ENCODE measurements around the gene GRB14. TPM values are rescaled to one million over a fixed set of nuclear protein-coding genes. Genes with fewer than 3 reads are reported as not detected.

GRB14 gene
- total and polyA plus RNA-seq, 7 donors = 0.74 to 30.0 (median 4.8) TPM

- intact Hi-C loops (cut with DNase I) = loop anchor here in 1 of 2 donors (10.0 kb wide), 1 partner anchor 91 kb away; no protein-coding TSS in a partner anchor
Measured at GRCh38 chr2:164655750-164656149, 34.5 kb upstream of the GRB14 start.

GRCh38 chr2:164655336-164655735 lies 34.1 kb upstream of the GRB14 start:
- Histone ChIP-seq H3K36me3 (ENCODE audit: insufficient read depth in 1 of 2, low read depth in 1 of 2) (no peaks in the 10 kb centered on the region), H3K9me3 (peaks cover 9% of the 10 kb centered on the region), H3K27me3 (ENCODE audit: insufficient read depth in 3 of 3, low read length in 2 of 3) (no peaks in the 10 kb centered on the region), H3K27ac (no peak overlapping the region), H3K4me1 (no peaks in the 10 kb centered on the region), H3K4me3 (no peak overlapping the region)
- DNase-seq (no peak), ATAC-seq (no peak)
- no peak for TF ChIP-seq CTCF (IDR thresholded peaks at IDR 0.05)
- intact Hi-C loops (cut with DNase I) = loop anchor here in 1 of 2 donors (10.0 kb wide), 1 partner anchor 91 kb away; no protein-coding TSS in a partner anchor

More at GRCh38 chr2:164655750-164656149, 34.5 kb upstream of the GRB14 start:
- WGBS, 3 donors = 77 to 83% (median 81%) methylated on average over 2 of the region's 2 CpGs
- DNase-seq = no peak
- peaks cover 9% of the 10 kb centered on the region for H3K9me3 ChIP-seq
- H3K4me3 ChIP-seq = no peak overlapping the region
- no peak overlapping the region for H3K27ac ChIP-seq
- H3K36me3 ChIP-seq (ENCODE audit: insufficient read depth in 1 of 2, low read depth in 1 of 2) = no peaks in the 10 kb centered on the region
- ATAC-seq = no peak
- no peak for TF ChIP-seq CTCF (IDR thresholded peaks at IDR 0.05)
- no peaks in the 10 kb centered on the region for H3K27me3 ChIP-seq (ENCODE audit: insufficient read depth in 3 of 3, low read length in 2 of 3)
- no peaks in the 10 kb centered on the region for H3K4me1 ChIP-seq

- no peak for DNase-seq
- WGBS, 3 donors = 52 to 77% (median 61%) methylated on average over 1 of the region's 1 CpG
- Histone ChIP-seq H3K4me3 (no peak overlapping the region), H3K4me1 (no peaks in the 10 kb centered on the region), H3K27ac (no peak overlapping the region), H3K9me3 (peaks cover 37% of the 10 kb centered on the region), H3K36me3 (ENCODE audit: insufficient read depth in 1 of 2, low read depth in 1 of 2) (no peaks in the 10 kb centered on the region), H3K27me3 (ENCODE audit: insufficient read depth in 3 of 3, low read length in 2 of 3) (no peaks in the 10 kb centered on the region)
- intact Hi-C loops (cut with DNase I) = loop anchor here in 1 of 2 donors (10.0 kb wide), 1 partner anchor 87 kb away; no protein-coding TSS in a partner anchor
- no peak for TF ChIP-seq CTCF (IDR thresholded peaks at IDR 0.05)
- no peak for ATAC-seq
Measured at GRCh38 chr2:164651361-164651760, 30.1 kb upstream of the GRB14 start.

GRCh38 chr2:164644036-164644700 lies 22.9 kb upstream of the GRB14 start:
- H3K4me1 ChIP-seq = no peaks in the 10 kb centered on the region
- WGBS, 3 donors = 66 to 76% (median 71%) methylated on average over 1 of the region's 1 CpG
- intact Hi-C loops (cut with DNase I) = no loop called here
- no peak overlapping the region for H3K27ac ChIP-seq
- no peaks in the 10 kb centered on the region for H3K36me3 ChIP-seq (ENCODE audit: insufficient read depth in 1 of 2, low read depth in 1 of 2)
- TF ChIP-seq CTCF (IDR thresholded peaks at IDR 0.05) = no peak
- DNase-seq = no peak
- H3K4me3 ChIP-seq = no peak overlapping the region
- ATAC-seq = no peak
- H3K27me3 ChIP-seq (ENCODE audit: insufficient read depth in 3 of 3, low read length in 2 of 3) = no peaks in the 10 kb centered on the region
- peaks cover 17% of the 10 kb centered on the region for H3K9me3 ChIP-seq
